Gastroesophageal sphincter (tissue), 3 donors: ENCODE results near the gene RB1.

Experiments used
- CTCF ChIP-seq, 4 experiments: fragments of 200-600 bp in 2 of 4; fragments of 450-650 bp in 2 of 4; sonication (generic) in 1 of 4; IDR thresholded peaks; one replicate each; pipeline ENCODE4 v1.5.1; 2017 to 2019; ENCODE audit warnings: antibody characterized with exemption in 4 of 4, mild to moderate bottlenecking in 2 of 4, moderate library complexity in 2 of 4
- EP300 ChIP-seq: sonication (generic); formaldehyde crosslinking; IDR thresholded peaks from one replicate; pipeline ENCODE4 v1.6.1; 2017; ENCODE audit warnings: antibody characterized with exemption, mild to moderate bottlenecking
- POLR2A ChIP-seq, 2 donors: fragments of 450-650 bp; IDR thresholded peaks; one replicate each; pipeline ENCODE4 v1.6.1; 2017; ENCODE audit warnings: antibody characterized with exemption in 2 of 2, mild to moderate bottlenecking in 2 of 2, moderate library complexity in 1 of 2
- POLR2AphosphoS5 ChIP-seq: sonication (generic); formaldehyde crosslinking; IDR thresholded peaks from one replicate; pipeline ENCODE4 v1.6.1; 2017; ENCODE audit warnings: antibody characterized with exemption

GRCh38 chr13:48528720-48529119, 225.2 kb downstream of the RB1 start:
- TF ChIP-seq CTCF (IDR thresholded peaks at IDR 0.05) (no peak), POLR2AphosphoS5 (no peak), POLR2A (IDR thresholded peaks at IDR 0.05) (no peak), EP300 (no peak)
